H9 (cell line): Measurements from ENCODE around the gene ARPP21. TPM values are rescaled to one million over a fixed set of nuclear protein-coding genes. Genes with fewer than 3 reads are reported as not detected.

ENCODE experiments used
- DNase-seq: peaks from one replicate; pipeline ENCODE4 v3.0.0-alpha.2; 2017
- H2AFZ ChIP-seq: one replicate; pipeline ENCODE4 v1.6.1; 2013; ENCODE audit warnings: mild to moderate bottlenecking, low read length, control low read depth, moderate library complexity
- H2AK5ac ChIP-seq: 2 replicates; pipeline ENCODE4 v1.6.1; 2013; ENCODE audit warnings: low read length, control low read depth, mixed read lengths; ENCODE audit not compliant: insufficient read length
- H2BK120ac ChIP-seq: one replicate; pipeline ENCODE4 v1.6.1; 2013; ENCODE audit warnings: low read depth, mild to moderate bottlenecking, low read length, control low read depth, inconsistent platforms; ENCODE audit not compliant: poor library complexity, severe bottlenecking
- H2BK12ac ChIP-seq: 2 replicates; pipeline ENCODE4 v1.6.1; 2013; ENCODE audit warnings: low read length, control low read depth, mixed read lengths, low read depth; ENCODE audit not compliant: insufficient read length
- H2BK15ac ChIP-seq: 2 replicates; pipeline ENCODE4 v1.6.1; 2013; ENCODE audit warnings: low read depth, low read length, control low read depth
- H2BK20ac ChIP-seq: one replicate; pipeline ENCODE4 v1.6.1; 2013; ENCODE audit warnings: low read depth, mild to moderate bottlenecking, low read length, control low read depth, inconsistent platforms; ENCODE audit not compliant: poor library complexity, severe bottlenecking
- H2BK5ac ChIP-seq: 2 replicates; pipeline ENCODE4 v1.6.1; 2013; ENCODE audit warnings: low read length, control low read depth, mixed read lengths; ENCODE audit not compliant: insufficient read length
- H3K14ac ChIP-seq: 2 replicates; pipeline ENCODE4 v1.6.1; 2013; ENCODE audit warnings: low read length, control low read depth; ENCODE audit not compliant: insufficient read depth
- H3K18ac ChIP-seq: 2 replicates; pipeline ENCODE4 v1.6.1; 2013; ENCODE audit warnings: low read depth, mild to moderate bottlenecking, mixed read lengths, low read length, control low read depth; ENCODE audit not compliant: insufficient read length
- H3K23ac ChIP-seq: 2 replicates; pipeline ENCODE4 v1.6.1; 2013; ENCODE audit warnings: low read length, control low read depth, mixed read lengths, low read depth; ENCODE audit not compliant: insufficient read length
- H3K23me2 ChIP-seq: 2 replicates; pipeline ENCODE4 v1.6.1; 2013; ENCODE audit warnings: low read depth, mild to moderate bottlenecking, mixed read lengths, low read length, control low read depth; ENCODE audit not compliant: insufficient read length, poor library complexity, severe bottlenecking
- H3K27ac ChIP-seq: 2 replicates; pipeline ENCODE4 v1.5.1; 2013; ENCODE audit warnings: low read length, control low read depth, mixed read lengths, low read depth; ENCODE audit not compliant: insufficient read length
- H3K27me3 ChIP-seq: 2 replicates; pipeline ENCODE4 v1.6.1; 2013; ENCODE audit warnings: low read length, control low read depth, inconsistent platforms; ENCODE audit not compliant: insufficient read depth
- H3K4ac ChIP-seq: 2 replicates; pipeline ENCODE4 v1.6.1; 2013; ENCODE audit warnings: low read depth, mild to moderate bottlenecking, control low read depth, inconsistent platforms, low read length, moderate library complexity
- H3K4me1 ChIP-seq: 2 replicates; pipeline ENCODE4 v1.6.1; 2013; ENCODE audit warnings: low read length, control low read depth, inconsistent platforms; ENCODE audit not compliant: insufficient read depth
- H3K4me2 ChIP-seq: 2 replicates; pipeline ENCODE4 v1.6.1; 2013; ENCODE audit warnings: low read length, control low read depth, mixed read lengths; ENCODE audit not compliant: insufficient read length, insufficient read depth
- H3K56ac ChIP-seq: 2 replicates; pipeline ENCODE4 v1.6.1; 2013; ENCODE audit warnings: low read depth, mild to moderate bottlenecking, mixed read lengths, low read length, control low read depth; ENCODE audit not compliant: insufficient read length
- H3K79me1 ChIP-seq: 2 replicates; pipeline ENCODE4 v1.6.1; 2013; ENCODE audit warnings: low read depth, mild to moderate bottlenecking, moderate library complexity, low read length, control low read depth, inconsistent platforms; ENCODE audit not compliant: insufficient read depth, poor library complexity, severe bottlenecking
- H3K79me2 ChIP-seq: 2 replicates; pipeline ENCODE4 v1.6.1; 2013; ENCODE audit warnings: low read length, control low read depth, inconsistent platforms; ENCODE audit not compliant: insufficient read depth
- H3K9ac ChIP-seq: 2 replicates; pipeline ENCODE4 v1.6.1; 2013; ENCODE audit warnings: low read length, control low read depth, mixed read lengths; ENCODE audit not compliant: insufficient read length; ENCODE audit errors: extremely low read depth
- H3K9me3 ChIP-seq: one replicate; pipeline ENCODE4 v1.6.1; 2013; ENCODE audit warnings: low read depth, low read length, inconsistent platforms; ENCODE audit not compliant: control insufficient read depth
- H3T11ph ChIP-seq: one replicate; pipeline ENCODE4 v1.6.1; 2013; ENCODE audit warnings: mild to moderate bottlenecking, low read length, control low read depth, inconsistent platforms
- H4K20me1 ChIP-seq: one replicate; pipeline ENCODE4 v1.6.1; 2013; ENCODE audit not compliant: control insufficient read depth, insufficient read length, insufficient read depth
- H4K5ac ChIP-seq: 2 replicates; pipeline ENCODE4 v1.6.1; 2013; ENCODE audit warnings: low read depth, mild to moderate bottlenecking, mixed read lengths, low read length, control low read depth; ENCODE audit not compliant: insufficient read length
- H4K8ac ChIP-seq: replicated peaks from 2 replicates; pipeline ENCODE4 v1.6.1; 2013; ENCODE audit warnings: low read length, control low read depth, mixed read lengths, low read depth; ENCODE audit not compliant: insufficient read length
- H4K91ac ChIP-seq: 2 replicates; pipeline ENCODE4 v1.6.1; 2013; ENCODE audit warnings: low read depth, mild to moderate bottlenecking, moderate library complexity, mixed read lengths, low read length, control low read depth; ENCODE audit not compliant: insufficient read length
- H3K27ac Mint-ChIP-seq, 3 experiments: 2 replicates in 2 of 3; 3 replicates in 1 of 3; pipeline ENCODE4 v1.8.0; 2020 to 2021; ENCODE audit warnings: mixed read lengths in 3 of 3, mild to moderate bottlenecking in 1 of 3, moderate library complexity in 1 of 3
- H3K27me3 Mint-ChIP-seq: 2 replicates; pipeline ENCODE4 v1.8.0; 2021; ENCODE audit warnings: low read depth, mild to moderate bottlenecking, moderate library complexity, mixed read lengths
- H3K36me3 Mint-ChIP-seq, 3 experiments: 2 replicates in 2 of 3; 3 replicates in 1 of 3; pipeline ENCODE4 v1.8.0; 2020 to 2021; ENCODE audit warnings: low read depth in 3 of 3, mixed read lengths in 3 of 3; ENCODE audit not compliant: insufficient read depth in 1 of 3
- H3K4me1 Mint-ChIP-seq, 2 experiments: 2 replicates each; pipeline ENCODE4 v1.8.0; 2020; ENCODE audit warnings: mixed read lengths in 2 of 2
- H3K4me3 Mint-ChIP-seq, 2 experiments: 2 replicates in 1 of 2; 3 replicates in 1 of 2; pipeline ENCODE4 v1.8.0; 2020 to 2021; ENCODE audit warnings: mild to moderate bottlenecking in 2 of 2, mixed read lengths in 2 of 2, moderate library complexity in 1 of 2
- H3K9me3 Mint-ChIP-seq, 2 experiments: 2 replicates in 1 of 2; 3 replicates in 1 of 2; pipeline ENCODE4 v1.8.0; 2020; ENCODE audit warnings: mild to moderate bottlenecking in 2 of 2, mixed read lengths in 2 of 2, moderate library complexity in 1 of 2
- CTCF ChIP-seq: fragments of 200-600 bp; sonication (generic); conservative IDR thresholded peaks from 3 replicates; pipeline ENCODE4 v1.8.0; 2021; ENCODE audit warnings: antibody characterized with exemption, mild to moderate bottlenecking
- WGBS: extraction: QIAGEN DNeasy Blood & Tissue Kit; methylation state at CpG from one replicate; pipeline ENCODE4 v1.1.7; 2013; ENCODE audit warnings: missing lambda C conversion rate, low lambda C conversion rate, mixed read lengths; ENCODE audit not compliant: insufficient read length; ENCODE audit errors: extremely low coverage; 5-methylcytosine and 5-hydroxymethylcytosine counted together
- total RNA-seq: library from RNA; stranded (reverse); gene quantifications from 2 replicates; pipeline ENCODE4 v1.2.1, GENCODE V29; 2021

The ARPP21 gene
- total RNA-seq, 1 experiment from 2014 or later = not detected

- H3K79me1 ChIP-seq = no peaks in the 10 kb centered on the region
- H3K79me2 ChIP-seq = no peaks in the 10 kb centered on the region
- H3T11ph ChIP-seq = no peak overlapping the region
- no CpG with 5 or more reads among the region's 1 CpG for WGBS
- H2AFZ ChIP-seq = no peak overlapping the region
- no peak overlapping the region for H3K56ac ChIP-seq
- no peak overlapping the region for H4K8ac ChIP-seq
- no peak overlapping the region for H2BK5ac ChIP-seq
- no peak overlapping the region for H3K18ac ChIP-seq
- no peaks in the 10 kb centered on the region for H4K20me1 ChIP-seq
- H2BK20ac ChIP-seq = no peak overlapping the region
- Mint-ChIP-seq H3K9me3 (no peaks in the 10 kb centered on the region), H3K27me3 (no peaks in the 10 kb centered on the region), H3K4me3 (no peak overlapping the region), H3K27ac (no peak overlapping the region), H3K36me3 (no peaks in the 10 kb centered on the region), H3K4me1 (no peaks in the 10 kb centered on the region)
- H3K23ac ChIP-seq = no peak overlapping the region
- no peak overlapping the region for H3K4ac ChIP-seq
- H2BK120ac ChIP-seq = no peak overlapping the region
- H3K14ac ChIP-seq = no peak overlapping the region
- H4K5ac ChIP-seq = no peak overlapping the region
- H3K27ac ChIP-seq = no peak overlapping the region
- no peak overlapping the region for H2AK5ac ChIP-seq
- H3K23me2 ChIP-seq = no peaks in the 10 kb centered on the region
- H2BK15ac ChIP-seq = no peak overlapping the region
- TF ChIP-seq CTCF = no peak
- no peak overlapping the region for H2BK12ac ChIP-seq
- H3K9ac ChIP-seq = no peak overlapping the region
- H4K91ac ChIP-seq = no peak overlapping the region
- H3K9me3 ChIP-seq = no peaks in the 10 kb centered on the region
- no peak for DNase-seq
- no peak overlapping the region for H3K4me2 ChIP-seq
- no peaks in the 10 kb centered on the region for H3K27me3 ChIP-seq
- H3K4me1 ChIP-seq = no peaks in the 10 kb centered on the region
Observed at GRCh38 chr3:35790764-35791163, 151.4 kb downstream of the ARPP21 start.
